IPS-18c (cell line): ENCODE data around the gene SF3B3.
"Not testable (repeated sequence)": the region's sequence is repeated elsewhere in the genome, so short reads cannot be mapped to it uniquely, and the experiment has no call there.

ENCODE experiments used
- H3K4me3 ChIP-seq: 2 replicates; pipeline ENCODE4 v1.7.0; 2013; ENCODE audit warnings: low read depth, mild to moderate bottlenecking, low read length, moderate library complexity; ENCODE audit not compliant: insufficient read depth
- H3K9me3 ChIP-seq: one replicate; pipeline ENCODE4 v1.6.1; 2013; ENCODE audit warnings: mild to moderate bottlenecking, low read length, moderate library complexity; ENCODE audit not compliant: control insufficient read depth, insufficient read depth

Gene SF3B3

DNA sequence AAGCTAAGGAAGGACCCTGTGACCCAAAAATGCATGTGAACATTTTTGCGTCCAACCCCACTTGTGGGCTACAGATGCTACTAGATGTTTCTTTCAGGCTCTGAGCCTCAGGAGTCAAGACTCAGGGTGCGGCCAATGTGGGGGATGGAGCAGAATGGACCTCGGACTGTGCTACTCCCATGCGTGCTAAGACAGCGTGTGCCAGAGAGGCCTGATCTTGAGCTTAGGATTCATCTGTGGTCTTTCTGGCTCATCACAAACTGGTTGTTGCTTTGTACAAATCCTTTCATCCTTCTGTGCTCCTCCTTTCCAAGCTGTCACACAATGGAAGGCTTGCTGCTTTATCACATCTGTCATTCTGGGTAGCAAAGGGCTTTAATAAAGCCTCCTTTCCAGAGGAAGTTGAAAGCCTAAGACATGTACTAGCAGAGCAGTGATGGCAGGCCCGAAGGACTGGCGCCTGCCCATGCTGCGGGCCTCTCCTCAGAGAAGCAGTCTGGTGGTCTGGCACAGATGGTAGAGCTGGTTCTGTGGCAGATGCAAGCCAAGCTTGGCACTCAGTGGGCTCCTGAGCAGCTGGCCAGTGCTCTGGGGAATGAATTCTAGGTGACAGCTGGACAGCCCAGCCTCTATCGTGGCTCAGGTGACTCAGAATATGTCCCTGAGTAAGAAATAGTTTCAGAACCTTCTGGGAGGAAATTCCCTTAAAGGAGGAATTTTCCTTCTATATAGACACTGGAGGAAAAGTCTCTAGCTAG, 28.0 kb upstream of the SF3B3 start:
- no peaks in the 10 kb centered on the region for H3K9me3 ChIP-seq
- no peak overlapping the region for H3K4me3 ChIP-seq

DNA sequence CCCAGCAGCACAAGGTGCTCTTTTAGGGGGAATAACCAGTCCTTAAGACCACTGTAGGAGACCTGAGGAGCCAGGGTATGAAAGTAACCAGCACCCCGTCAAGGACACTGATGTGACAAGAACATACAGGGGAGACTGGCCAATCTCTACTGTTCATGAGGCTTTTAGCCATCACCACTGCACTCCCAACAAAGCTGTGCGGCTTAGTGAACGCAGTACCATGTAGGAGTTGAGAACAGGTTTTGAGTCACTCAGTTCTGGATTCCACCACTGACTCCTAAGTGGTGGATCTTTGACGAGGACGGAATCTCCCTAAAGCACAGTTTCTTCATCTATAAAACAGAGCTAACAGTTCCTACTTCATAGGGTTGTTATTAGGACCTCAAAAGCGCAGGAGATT, 27.1 kb upstream of the SF3B3 start:
- no peak overlapping the region for H3K4me3 ChIP-seq
- no peaks in the 10 kb centered on the region for H3K9me3 ChIP-seq

DNA sequence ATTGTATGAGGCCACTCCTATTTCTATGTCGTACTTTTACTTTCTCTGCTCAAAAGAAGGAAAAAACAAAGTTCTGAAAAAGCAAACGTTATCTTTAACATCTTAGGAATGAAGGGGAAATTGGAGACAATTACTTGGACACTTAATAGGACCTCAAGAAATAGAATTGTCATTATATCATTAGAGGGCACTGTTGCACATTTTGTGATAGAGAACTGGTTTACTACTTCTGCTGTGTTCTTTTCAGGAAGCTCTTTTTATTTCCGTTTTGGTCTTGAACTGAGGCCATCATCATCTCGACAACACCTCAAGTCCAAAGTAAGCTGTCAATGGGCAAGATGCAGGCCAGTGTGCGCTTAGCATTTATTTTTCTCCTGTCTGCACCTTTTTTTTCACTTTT, 14.9 kb upstream of the SF3B3 start:
- no peaks in the 10 kb centered on the region for H3K9me3 ChIP-seq
- no peak overlapping the region for H3K4me3 ChIP-seq

DNA sequence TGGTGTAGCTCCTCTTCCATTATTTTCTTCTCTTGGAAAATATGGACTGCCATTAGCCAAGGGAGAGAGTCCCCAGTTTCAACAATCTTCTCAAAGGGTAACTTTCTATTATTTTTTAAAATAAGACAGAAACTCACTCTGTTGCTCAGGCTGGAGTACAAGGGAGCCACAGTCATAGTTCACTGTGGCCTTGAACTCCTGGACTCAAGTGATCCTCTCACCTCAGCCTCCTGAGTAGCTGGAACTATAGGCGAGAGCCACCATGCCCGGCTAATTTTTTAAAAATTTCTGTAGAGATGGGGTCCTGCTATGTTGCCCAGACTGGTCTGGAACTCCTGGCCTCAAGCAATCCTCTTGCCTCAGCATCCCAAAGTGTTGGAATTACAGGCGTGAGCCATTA, 13.4 kb upstream of the SF3B3 start:
- no peak overlapping the region for H3K4me3 ChIP-seq

DNA sequence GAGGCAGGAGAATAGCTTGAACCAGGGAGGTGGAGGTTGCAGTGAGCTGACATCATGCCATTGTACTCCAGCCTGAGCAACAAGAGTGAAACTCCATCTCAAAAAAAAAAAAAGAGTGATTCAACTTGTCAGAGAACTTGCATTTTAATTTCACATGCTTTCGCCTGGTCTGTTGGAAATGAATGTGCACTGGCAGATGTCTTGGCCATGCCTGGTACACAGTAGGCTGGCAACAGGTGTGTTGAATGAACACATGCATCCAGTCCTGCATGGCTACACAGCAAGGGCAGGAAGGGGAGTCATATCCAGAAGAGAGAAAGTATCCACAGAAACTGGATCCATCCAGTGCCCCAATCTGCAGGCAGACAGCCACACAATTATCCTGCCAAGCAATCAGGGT, 11.8 kb upstream of the SF3B3 start:
- Histone ChIP-seq H3K9me3 (no peaks in the 10 kb centered on the region), H3K4me3 (no peak overlapping the region)

More for the DNA sequence above, 13.4 kb upstream of the SF3B3 start:
- H3K9me3 ChIP-seq: no peaks in the 10 kb centered on the region

DNA sequence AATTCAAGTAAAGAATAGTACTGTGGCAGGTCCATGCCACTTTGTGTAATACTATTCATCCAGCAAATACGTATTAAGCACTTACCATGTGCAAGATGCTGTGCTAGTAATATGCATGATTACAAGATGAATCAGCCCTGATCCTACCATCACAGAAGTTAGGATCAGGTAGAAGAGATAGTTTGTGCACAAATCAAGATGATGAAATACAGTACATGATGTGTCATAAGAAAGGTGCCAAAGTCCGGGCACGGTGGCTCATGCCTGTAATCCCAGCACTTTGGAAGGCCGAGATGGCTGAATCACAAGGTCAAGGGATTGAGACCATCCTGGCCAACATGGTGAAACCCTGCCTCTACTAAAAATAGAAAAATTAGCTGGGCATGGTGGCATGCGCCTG, 11.2 kb upstream of the SF3B3 start:
- no peaks in the 10 kb centered on the region for H3K9me3 ChIP-seq
- no peak overlapping the region for H3K4me3 ChIP-seq

DNA sequence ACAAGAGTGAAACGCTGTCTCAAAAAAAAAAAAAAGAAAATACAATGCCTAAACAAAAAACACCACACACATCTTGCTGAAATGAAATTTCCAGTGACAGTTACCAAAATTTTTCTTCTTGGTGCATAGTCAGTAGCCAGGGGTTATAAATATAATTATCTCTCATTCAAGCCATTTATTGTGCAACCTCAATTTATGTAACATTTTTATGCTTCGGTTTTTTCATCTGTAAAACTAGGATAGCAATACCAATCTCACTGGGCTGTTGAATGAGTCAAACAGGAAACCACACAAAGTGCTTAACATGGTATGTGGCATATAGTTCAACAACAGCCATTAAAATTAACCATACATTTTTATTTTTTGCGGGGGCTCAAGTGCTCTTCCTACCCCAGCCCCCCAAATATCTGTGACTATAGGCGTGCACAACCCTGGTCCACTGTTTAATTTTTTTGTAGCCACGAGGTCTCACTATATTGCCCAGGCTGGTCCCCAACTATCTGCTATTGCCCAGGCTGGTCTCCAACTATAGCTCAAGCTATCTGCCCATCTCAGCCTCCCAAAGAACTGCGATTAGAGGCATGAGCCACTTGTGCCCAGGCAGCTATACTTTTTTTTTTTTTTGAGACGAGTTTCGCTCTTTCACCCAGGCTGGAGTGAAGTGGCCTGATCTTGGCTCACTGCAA, 2.9 kb upstream of the SF3B3 start:
- Histone ChIP-seq H3K9me3 (no peaks in the 10 kb centered on the region), H3K4me3 (no peak overlapping the region)

DNA sequence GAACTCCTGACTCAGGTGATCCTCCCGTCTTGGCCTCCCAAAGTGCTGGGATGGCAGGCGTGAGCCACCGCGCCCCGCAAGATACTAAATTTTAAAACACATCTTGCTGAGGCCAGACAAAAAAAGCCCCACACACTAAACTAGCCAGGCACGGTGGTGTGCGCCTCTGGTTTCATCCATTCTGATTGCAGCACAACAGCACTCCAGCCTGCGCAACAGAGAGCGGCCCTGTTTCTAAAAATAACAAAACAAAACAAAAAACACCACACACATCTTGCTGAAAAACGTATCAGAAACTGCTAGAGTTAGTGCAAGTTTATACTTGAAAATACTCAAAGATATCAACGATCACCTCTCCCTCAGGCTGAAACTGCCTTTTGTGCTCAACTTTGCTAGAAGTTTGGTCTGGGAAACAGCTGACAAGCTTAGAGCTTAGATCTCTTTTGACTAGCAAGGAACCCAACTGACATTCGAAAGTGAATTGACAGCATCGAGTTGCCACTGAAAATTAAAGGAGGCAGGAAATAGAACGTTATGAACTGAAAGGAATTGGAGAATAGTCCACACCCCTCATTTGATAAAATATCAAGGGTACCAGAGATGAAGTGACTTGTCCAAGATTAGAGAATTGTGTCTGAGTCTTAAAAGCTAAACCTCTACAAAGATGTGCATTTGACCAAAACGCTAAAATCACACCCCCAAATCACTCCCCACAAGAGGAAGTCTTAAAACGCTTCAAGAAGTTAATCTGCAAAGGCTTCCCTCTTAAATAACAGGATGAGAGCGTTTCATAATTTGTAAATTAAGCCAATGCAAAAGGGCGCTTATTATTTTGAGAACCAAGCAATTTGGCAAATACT, 1.2 kb upstream of the SF3B3 start:
- H3K4me3 ChIP-seq: peak overlapping the region; percentile 93
- no peaks in the 10 kb centered on the region for H3K9me3 ChIP-seq

DNA sequence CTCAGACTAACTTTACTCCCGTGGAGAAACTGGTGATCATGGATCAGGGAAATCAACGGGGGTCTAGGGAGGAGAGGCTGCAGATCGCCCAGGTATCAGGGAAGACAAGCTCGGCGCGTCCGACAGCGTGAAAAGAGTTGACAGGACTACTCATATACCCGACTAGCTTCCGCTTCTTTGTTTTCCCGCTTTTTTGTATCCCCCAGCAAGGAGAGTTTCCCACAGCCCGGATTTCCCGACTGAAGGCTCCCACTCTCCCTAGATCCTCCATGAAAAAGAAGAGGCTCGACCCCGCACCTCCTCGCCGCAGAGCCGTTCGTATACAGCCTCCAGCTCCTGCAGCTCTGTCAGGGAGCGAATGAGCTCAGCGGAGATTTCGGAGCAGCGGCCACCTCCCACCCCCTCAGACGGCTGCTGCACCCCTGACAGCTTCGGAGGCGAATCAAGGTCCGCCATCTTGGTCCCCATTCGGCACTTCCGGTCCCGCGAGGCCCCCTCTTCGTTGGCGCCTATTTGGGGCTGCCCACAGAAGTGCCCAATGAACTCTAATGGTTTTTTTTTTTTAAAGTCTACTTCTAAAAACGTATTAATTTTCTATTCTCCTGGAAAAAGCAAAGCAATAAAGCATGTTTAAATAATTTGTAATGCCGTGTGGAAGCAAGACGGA, 407 bp upstream of the SF3B3 start, which contains the start of gene COG4:
COG4 (minus strand) TSS at position 479 of the 667 bp plus-strand sequence; CDS start at position 468, 11 bp downstream.
- H3K4me3 ChIP-seq: peak within 1 kb of the TSS; percentile 93
- no peaks in the 10 kb centered on the region for H3K9me3 ChIP-seq

DNA sequence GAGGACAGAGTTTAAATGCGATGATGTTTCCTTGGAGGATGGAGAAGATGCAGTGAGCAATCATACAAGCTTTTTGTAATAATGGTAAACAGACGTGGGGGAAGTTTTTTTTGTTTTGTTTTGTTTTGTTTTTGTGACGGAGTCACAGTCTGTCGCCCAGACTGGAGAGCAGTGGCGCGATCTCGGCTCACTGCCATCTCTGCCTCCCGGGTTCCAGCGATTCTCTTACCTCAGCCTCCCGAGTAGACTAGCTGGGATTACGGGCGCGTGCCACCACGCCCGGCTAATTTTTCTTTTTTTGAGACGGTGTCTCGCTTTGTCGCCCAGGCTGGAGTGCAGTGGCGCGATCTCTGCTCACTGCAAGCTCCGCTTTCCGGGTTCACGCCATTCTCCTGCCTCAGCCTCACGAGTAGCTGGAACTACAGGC, 796 bp downstream of the SF3B3 start:
- H3K9me3 ChIP-seq: not testable (repeated sequence)
- H3K4me3 ChIP-seq: peak overlapping the region; percentile 93

DNA sequence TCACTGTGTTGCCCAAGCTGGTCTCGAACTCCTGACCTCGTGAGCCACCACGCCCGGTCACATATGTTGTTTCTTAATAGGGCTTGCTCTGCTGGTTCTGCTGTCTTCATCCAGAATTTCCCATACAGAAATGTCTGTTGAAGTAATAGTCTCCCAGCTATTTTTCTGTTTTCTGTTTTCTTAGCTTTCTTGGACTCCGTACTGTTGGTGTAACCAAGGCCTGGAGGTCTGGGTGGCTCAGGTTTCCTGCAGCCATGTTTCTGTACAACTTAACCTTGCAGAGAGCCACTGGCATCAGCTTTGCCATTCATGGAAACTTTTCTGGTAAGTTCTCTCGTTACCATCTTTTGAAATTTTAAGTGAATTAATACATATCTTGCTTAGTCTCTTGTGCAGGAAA, 2.8 kb downstream of the SF3B3 start:
- Histone ChIP-seq H3K4me3 (peak overlapping the region; percentile 20), H3K9me3 (no peaks in the 10 kb centered on the region)

DNA sequence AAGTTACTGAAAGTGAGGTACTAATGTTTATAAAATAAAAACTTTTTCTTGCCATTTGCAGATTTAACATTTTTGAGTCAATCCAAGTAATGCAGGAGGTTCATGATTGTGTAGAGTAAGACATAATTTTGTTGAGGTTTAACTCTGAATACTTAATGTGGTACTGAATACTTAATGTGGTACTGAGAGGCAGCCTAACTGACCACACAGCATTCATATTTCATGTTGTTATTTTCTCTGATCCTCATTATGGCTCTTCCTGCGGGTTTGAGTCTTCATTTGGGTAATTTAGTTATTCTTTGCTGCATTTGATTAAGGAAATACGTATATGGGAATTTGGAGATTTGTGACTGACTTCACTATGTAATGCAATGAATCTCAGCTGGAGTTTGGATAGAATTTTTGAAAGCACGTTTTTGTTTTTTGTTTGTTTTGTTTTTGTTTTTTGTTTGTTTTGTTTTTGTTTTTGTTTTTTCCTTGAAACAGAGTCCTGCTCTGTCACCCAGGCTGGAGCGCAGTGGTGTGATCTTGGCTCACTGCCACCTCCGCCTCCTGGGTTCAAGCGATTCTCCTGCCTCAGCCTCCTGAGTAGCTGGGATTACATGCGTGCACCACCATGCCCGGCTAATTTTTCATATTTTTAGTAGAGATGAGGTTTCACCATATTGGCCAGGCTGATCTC, 3.8 kb downstream of the SF3B3 start:
- Histone ChIP-seq H3K4me3 (no peak overlapping the region), H3K9me3 (no peaks in the 10 kb centered on the region)

DNA sequence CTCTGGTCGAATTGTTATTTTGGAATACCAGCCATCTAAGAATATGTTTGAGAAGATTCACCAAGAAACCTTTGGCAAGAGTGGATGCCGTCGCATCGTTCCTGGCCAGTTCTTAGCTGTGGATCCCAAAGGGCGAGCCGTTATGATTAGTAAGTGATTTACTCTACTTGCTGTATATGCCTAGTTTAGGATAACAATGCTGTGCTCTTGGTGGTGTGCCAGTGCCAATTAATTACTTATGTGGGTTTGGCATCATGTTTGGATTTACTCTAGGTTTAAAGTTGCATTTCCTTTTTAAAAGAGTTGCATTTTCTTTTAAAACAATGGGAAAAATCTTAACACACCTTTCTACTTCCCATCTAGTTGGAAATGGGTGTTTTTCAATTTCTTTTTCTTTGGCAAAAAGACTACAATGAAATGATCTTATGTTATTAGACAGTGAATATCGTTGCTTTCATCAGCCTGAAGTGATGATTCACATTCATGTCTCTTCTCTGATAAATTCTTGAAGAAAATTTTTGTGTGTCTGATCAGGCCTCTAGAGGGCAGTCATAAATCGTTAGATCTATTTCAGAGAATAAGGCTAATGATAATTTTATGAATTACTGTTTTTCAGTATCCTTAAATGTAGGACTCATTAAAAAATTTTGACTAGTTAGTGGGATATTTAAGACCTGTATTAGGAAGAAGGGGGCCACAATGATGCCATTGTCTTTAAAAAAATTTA, 5.6 kb downstream of the SF3B3 start:
- H3K9me3 ChIP-seq: no peaks in the 10 kb centered on the region
- H3K4me3 ChIP-seq: no peak overlapping the region

DNA sequence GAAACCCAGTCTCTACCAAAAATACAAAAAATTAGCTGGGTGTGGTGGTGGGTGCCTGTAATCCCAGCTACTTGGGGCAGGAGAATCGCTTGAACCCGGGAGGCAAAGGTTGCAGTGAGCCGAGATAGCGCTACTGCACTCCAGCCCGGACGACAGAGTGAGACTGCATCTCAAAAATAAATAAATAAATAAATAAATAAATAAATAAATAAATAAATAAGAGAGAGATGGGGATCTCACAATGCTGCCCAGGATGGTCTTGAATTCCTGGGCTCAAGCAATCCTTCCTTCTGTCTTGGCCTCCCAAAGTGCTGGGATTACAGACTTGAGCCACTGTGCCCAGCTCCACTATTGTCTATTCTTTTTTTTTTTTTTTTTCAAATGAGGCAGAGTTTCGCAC, 6.3 kb downstream of the SF3B3 start:
- not testable (repeated sequence) for H3K9me3 ChIP-seq, H3K4me3 ChIP-seq

DNA sequence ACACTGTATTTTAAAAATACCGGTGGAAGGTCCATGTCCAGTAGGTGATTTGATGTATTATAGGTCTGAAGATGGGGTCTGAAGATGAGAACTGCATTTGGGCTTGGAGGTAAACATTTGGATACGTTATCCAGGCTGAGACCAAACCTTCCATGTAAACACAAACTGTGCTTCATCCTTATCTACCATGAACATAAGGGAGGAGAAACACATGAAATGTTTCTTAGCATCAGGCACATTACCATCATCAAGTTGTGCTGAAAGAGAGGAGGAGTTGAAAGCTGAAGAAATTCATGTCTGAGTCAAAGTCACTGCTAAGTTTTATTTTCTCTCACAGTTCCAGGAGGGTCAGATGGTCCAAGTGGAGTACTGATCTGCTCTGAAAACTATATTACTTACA, 11.4 kb downstream of the SF3B3 start:
- no peak overlapping the region for H3K4me3 ChIP-seq
- no peaks in the 10 kb centered on the region for H3K9me3 ChIP-seq

DNA sequence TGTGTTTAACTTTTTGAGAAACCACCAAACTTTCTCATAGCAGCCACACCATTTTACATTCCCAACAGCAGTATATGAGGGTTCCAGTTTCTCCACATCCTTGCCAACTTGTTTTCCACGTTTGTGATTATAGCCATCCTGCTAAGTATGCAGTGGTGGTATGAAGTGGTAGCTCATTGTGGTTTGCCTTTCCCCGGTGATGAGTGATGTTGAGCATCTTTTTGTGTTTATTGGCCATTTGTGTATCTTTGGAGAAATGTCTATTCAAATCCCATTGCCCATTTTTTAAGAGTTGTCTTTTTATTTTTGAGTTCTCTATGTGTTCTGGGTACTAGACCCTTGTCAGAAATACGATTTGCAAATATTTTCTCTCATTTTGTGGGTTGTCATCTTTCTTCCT, 17.4 kb downstream of the SF3B3 start:
- H3K9me3 ChIP-seq: no peaks in the 10 kb centered on the region
- no peak overlapping the region for H3K4me3 ChIP-seq
